Rectal smooth muscle tissue (tissue), 1 donor: ENCODE measurements around the gene PSMA7.

Experiments
- H3K27ac ChIP-seq: one replicate; pipeline ENCODE4 v1.7.0; 2013; ENCODE audit warnings: low read depth, low read length, inconsistent platforms
- H3K27me3 ChIP-seq: one replicate; pipeline ENCODE4 v1.7.0; 2013; ENCODE audit warnings: low read length; ENCODE audit not compliant: control insufficient read depth, insufficient read depth
- H3K36me3 ChIP-seq: one replicate; pipeline ENCODE4 v1.7.0; 2013; ENCODE audit warnings: low read length; ENCODE audit not compliant: control insufficient read depth, insufficient read depth
- H3K4me1 ChIP-seq: one replicate; pipeline ENCODE4 v1.7.0; 2013; ENCODE audit warnings: low read length; ENCODE audit not compliant: control insufficient read depth, insufficient read depth
- H3K4me3 ChIP-seq: one replicate; pipeline ENCODE4 v1.7.0; 2013; ENCODE audit warnings: low read length
- H3K9ac ChIP-seq: one replicate; pipeline ENCODE4 v1.7.0; 2013; ENCODE audit warnings: low read length

PSMA7 gene

DNA sequence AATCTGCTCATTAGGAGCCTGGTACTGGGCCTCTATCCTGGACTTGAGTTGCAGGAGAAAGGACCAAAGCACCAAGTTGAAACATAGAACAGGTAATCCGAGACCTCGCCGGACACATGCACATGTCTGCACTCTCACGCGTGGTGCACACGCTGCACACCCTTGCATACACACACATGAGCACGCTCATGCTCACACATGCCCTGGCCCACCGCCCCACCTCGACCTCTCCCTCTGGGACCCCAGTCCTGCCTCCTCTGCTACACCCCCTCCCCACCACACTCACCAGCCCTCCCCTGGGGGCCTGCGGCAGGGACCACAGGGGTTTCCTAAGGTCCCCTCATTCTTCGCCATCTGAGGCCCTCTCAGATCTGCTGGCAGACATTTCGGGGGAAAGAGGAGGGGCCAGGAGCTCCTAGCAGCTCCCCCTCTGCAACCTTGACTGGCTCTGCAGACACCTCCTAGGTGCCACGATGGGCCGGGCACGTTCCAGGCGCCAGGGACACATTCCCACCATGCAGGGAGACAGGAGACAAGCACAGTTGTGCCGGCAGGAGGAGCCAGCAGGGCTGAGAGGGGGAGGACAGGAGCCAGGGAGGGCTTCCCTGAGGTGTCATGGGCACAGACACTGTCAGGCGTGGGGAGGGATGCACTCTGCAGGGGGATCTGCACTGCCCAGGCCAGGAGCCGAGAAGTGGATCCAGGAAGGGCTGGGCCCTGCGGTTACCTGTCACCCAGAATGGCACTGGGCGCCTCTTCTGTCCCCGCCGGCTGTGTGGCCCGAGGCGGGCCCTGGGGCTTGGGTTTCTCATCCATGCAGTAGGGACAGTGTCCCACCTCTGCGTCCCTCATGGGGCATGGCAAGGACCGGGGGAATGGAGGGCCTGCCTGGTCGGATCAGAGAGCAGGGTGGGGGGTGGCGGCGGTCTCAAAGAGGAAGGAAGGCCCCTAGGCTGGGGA, 46.5 kb downstream of the PSMA7 start:
- Histone ChIP-seq H3K27me3 (no peaks in the 10 kb centered on the region), H3K36me3 (no peaks in the 10 kb centered on the region), H3K4me3 (no peak overlapping the region), H3K4me1 (no peaks in the 10 kb centered on the region), H3K27ac (no peak overlapping the region), H3K9ac (no peak overlapping the region)

GRCh38 chr20:62089393-62089792, 53.8 kb downstream of the PSMA7 start:
- no peak overlapping the region for H3K27ac ChIP-seq
- H3K9ac ChIP-seq, result no peak overlapping the region
- no peaks in the 10 kb centered on the region for H3K4me1 ChIP-seq
- H3K27me3 ChIP-seq, result peaks cover 5% of the 10 kb centered on the region
- H3K4me3 ChIP-seq, result no peak overlapping the region
- no peaks in the 10 kb centered on the region for H3K36me3 ChIP-seq

DNA sequence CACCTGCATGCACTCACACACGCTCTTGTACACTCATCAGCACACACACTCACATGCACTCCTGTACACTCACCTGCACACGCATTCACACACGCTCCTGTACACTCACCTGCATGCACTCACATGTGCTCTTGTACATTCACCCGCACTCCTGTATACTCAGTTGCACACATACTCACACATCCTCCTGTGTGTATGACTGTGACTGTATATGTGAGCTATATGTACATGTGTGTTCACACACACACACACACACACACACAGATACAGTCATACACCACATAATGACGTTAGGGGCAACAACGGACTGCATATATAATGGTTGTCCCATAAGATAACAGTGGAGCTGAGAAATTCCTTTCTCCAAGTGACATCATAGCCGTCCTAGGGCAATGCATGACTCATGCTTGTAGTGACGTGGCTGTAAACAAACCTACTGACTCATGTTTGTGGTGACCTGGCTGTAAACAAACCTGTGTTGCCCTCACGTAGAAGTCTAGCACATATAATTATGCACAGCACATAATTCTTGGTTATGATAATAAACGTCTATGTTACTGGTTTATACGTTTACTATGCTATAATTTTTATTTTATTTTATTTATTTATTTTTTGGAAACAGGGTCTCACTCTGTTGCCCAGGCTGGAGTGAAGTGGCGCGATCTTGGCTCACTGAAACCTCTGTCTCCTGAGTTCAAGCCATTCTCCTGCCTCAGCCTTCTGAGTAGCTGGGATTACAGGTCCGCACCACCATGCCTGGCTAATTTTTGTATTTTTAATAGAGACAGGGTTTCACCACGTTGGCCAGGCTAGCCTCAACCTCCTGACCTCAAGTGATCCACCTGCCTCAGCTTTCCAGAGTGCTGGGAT, 54.7 kb downstream of the PSMA7 start:
- H3K4me1 ChIP-seq, result no peaks in the 10 kb centered on the region
- no peak overlapping the region for H3K27ac ChIP-seq
- peaks cover 5% of the 10 kb centered on the region for H3K27me3 ChIP-seq
- no peak overlapping the region for H3K4me3 ChIP-seq
- H3K9ac ChIP-seq, result no peak overlapping the region
- no peaks in the 10 kb centered on the region for H3K36me3 ChIP-seq

DNA sequence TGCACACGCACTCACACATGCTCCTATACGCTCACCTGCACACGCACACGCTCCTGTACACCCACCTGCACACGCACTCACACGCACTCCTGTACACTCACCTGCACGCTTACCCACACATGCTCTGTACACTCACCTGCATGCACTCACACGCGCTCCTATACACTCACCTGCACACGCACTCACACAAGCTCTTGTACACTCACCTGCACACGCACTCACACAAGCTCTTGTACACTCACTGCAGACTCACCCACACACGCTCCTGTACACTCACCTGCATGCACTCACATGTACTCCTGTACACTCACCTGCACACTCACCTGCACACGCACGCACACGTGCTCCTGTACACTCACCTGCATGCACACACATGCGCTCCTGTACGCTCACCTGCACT, 55.6 kb downstream of the PSMA7 start:
- Histone ChIP-seq H3K4me3 (no peak overlapping the region), H3K4me1 (no peaks in the 10 kb centered on the region), H3K36me3 (no peaks in the 10 kb centered on the region), H3K27me3 (peaks cover 5% of the 10 kb centered on the region), H3K27ac (no peak overlapping the region), H3K9ac (no peak overlapping the region)

GRCh38 chr20:62087227-62087626, 56.0 kb downstream of the PSMA7 start:
- no peak overlapping the region for H3K9ac ChIP-seq
- H3K4me1 ChIP-seq, result no peaks in the 10 kb centered on the region
- H3K27ac ChIP-seq, result no peak overlapping the region
- no peak overlapping the region for H3K4me3 ChIP-seq
- no peaks in the 10 kb centered on the region for H3K36me3 ChIP-seq
- H3K27me3 ChIP-seq, result peaks cover 5% of the 10 kb centered on the region
